Testis (tissue), 2 donors: ENCODE measurements around the gene CHRNB1.

Experiments used
- CTCF ChIP-seq, 3 experiments: fragments of 450-650 bp in 2 of 3; fragments of 200-600 bp in 1 of 3; sonication (generic) in 1 of 3; IDR thresholded peaks; one replicate each; pipeline ENCODE4 v1.5.1; 2016 to 2019; ENCODE audit warnings: antibody characterized with exemption in 3 of 3, mild to moderate bottlenecking in 2 of 3, moderate library complexity in 1 of 3
- POLR2A ChIP-seq: fragments of 450-650 bp; IDR thresholded peaks from one replicate; pipeline ENCODE4 v1.6.1; 2017; ENCODE audit warnings: antibody characterized with exemption, mild to moderate bottlenecking, moderate library complexity

GRCh38 chr17:7480089-7480384 is 35.2 kb downstream of the CHRNB1 start:
- TF ChIP-seq CTCF (IDR thresholded peaks at IDR 0.05) (no peak), POLR2A (no peak)
